GM12864 (cell line): Measurements from ENCODE around the gene GFER.
A peak's percentile ranks its signal among the peaks of the same experiment; 100 is the strongest.

Experiments
- DNase-seq: peaks from one replicate; pipeline ENCODE4 v3.0.0-alpha.2; 2011; ENCODE audit warnings: low read depth
- H3K4me3 ChIP-seq: 2 replicates; pipeline ENCODE4 v1.5.1; 2011; ENCODE audit warnings: mild to moderate bottlenecking, low read depth, low read length, control low read depth
- TF ChIP-seq, protein P1 (sequence below): IDR thresholded peaks from 2 replicates; pipeline ENCODE4 v1.5.1; 2011; ENCODE audit warnings: low read depth, mild to moderate bottlenecking, moderate library complexity, low read length, control low read depth, inconsistent platforms; ENCODE audit errors: missing control alignments

Gene GFER

DNA sequence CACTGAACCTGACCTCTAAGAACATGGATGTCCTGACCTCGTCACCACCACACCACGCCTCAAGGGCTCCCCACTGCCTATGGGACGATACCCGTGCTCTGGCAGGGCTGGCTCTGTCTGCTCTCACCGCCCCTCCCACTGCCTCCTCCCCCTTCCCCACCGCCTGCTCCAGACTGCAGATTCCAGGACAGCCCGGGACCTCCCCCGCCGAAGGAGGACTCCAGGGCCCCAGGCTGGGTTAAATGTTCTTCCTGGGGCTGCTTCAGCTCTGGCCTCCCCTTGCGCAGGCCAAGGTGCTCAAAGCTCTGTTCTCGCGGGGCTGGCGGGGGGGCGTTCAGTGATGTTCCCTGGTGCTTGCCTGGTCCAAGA lies 38.7 kb downstream of the GFER start:
- peak overlapping the region; percentile 30 for H3K4me3 ChIP-seq
- no peak for DNase-seq
- TF ChIP-seq, protein P1, sequence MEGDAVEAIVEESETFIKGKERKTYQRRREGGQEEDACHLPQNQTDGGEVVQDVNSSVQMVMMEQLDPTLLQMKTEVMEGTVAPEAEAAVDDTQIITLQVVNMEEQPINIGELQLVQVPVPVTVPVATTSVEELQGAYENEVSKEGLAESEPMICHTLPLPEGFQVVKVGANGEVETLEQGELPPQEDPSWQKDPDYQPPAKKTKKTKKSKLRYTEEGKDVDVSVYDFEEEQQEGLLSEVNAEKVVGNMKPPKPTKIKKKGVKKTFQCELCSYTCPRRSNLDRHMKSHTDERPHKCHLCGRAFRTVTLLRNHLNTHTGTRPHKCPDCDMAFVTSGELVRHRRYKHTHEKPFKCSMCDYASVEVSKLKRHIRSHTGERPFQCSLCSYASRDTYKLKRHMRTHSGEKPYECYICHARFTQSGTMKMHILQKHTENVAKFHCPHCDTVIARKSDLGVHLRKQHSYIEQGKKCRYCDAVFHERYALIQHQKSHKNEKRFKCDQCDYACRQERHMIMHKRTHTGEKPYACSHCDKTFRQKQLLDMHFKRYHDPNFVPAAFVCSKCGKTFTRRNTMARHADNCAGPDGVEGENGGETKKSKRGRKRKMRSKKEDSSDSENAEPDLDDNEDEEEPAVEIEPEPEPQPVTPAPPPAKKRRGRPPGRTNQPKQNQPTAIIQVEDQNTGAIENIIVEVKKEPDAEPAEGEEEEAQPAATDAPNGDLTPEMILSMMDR: no peak

DNA sequence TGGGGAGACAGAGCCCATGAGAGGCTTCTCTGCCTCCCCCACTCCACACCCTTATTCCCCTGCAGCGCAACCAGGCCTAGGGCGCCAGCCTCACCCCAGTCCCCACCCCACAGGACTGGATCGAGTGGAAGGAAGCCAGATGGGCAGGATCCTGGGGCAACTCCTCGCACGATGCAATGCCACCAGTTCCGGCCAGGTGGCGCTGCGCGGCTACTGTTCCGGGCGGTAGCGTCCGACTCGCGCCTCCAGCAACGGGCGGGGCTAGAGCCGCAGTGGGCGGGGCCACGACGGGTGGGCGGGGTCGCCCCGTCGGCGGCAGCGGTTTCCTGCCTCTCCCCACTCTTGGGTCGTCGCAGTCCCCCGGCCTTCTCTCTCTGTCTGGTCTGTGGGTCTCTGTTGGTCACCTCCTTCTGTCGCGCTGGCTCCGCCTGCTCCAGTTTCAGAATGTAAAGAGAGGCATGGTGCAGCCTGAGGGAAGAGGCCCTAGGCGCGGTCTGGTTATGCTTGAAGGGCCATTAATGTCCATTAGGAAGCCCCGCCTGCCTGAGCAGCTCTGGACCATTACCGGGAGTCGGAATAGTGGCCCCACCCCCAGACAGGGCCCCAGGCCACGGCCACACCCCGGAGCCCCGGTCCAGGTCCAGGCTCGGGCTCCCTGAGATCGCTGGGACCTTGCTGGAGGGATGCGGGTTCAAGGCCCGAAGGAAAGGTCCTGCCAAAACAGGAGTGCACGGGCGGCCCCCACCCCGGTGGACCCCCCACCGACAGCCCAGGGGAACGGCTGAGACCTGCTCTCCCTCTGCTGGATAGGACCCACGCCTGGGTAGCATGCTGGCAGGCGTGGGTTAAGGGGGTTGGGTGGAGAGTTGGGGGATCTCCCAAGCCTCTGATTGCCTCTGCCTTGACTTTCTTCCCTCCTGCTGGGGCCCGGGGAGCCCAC lies 39.4 kb downstream of the GFER start:
- DNase-seq: peak; percentile 45
- TF ChIP-seq, protein P1: peak; percentile 97
- peak overlapping the region; percentile 30 for H3K4me3 ChIP-seq

DNA sequence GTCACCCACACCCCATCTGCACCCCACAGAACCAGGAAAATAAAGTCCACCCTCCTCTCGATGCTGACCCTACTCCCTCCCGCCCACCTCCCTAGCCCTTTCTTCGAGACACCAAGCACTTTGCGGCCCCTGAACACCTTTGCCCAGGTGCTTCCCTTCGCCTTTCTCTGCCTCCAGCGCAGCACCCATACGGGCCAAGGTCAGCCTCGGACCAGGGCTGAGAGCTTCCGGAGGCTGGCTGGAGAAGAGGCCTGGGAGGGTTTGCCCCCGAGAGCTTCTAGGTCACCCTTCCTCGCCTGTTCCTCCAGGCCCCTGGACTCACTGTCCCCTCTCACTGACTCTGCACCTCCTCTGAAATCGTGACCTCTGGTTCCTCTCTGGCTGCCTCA lies 40.0 kb downstream of the GFER start:
- no peak overlapping the region for H3K4me3 ChIP-seq
- no peak for DNase-seq

DNA sequence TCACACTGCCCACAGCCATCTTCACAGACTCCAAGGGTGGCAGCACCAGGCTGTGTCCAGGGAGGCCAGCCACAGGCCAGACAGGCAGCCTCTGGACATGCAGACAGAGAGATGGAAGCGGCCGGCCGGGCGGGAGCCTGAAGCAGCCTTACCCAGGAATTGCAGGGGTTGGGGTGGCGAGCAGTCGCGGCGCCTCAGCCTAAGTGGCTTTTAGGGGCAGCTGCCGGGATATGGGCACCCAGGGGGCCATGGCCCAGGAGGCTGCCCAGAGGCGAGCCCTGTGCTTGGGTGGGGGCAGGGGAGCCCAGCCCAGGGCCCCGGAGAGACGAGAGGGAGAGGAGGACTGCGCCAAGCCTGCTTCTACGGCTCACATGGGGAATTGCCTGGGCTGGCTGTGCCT lies 41.3 kb downstream of the GFER start:
- no peak overlapping the region for H3K4me3 ChIP-seq
- no peak for DNase-seq
- TF ChIP-seq, protein P1: no peak

More for the DNA sequence above, 40.0 kb downstream of the GFER start:
- TF ChIP-seq, protein P1: no peak

DNA sequence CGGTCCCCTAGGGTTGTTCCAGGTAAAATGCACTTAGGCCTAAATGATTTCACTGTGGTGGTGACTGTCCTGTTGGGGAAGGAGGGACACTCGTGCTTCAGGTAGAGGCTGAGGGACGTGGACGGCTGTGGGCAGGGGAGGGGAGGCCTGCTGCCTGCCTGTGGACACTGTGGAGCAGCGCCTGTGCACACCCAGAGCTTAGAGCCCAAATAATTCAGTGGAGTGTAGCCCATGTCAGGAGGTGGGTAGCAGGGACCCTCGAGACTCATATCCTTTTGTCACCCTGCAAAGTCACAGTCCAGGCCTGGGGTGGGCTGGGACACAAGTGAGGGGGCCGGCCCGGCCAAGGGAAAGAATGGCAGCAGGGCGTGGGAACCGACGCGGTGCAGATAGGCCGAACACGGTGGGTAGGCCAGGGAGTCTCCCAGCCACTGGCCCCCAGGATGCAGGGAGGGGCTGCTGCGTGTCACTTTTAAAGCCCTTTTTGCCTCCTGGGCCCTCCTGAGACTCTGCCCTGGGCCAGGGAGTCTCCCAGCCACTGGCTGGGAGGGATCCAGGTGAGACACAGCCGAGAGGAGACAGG lies 42.0 kb downstream of the GFER start:
- H3K4me3 ChIP-seq: no peak overlapping the region
- DNase-seq: no peak
- TF ChIP-seq, protein P1: no peak

DNA sequence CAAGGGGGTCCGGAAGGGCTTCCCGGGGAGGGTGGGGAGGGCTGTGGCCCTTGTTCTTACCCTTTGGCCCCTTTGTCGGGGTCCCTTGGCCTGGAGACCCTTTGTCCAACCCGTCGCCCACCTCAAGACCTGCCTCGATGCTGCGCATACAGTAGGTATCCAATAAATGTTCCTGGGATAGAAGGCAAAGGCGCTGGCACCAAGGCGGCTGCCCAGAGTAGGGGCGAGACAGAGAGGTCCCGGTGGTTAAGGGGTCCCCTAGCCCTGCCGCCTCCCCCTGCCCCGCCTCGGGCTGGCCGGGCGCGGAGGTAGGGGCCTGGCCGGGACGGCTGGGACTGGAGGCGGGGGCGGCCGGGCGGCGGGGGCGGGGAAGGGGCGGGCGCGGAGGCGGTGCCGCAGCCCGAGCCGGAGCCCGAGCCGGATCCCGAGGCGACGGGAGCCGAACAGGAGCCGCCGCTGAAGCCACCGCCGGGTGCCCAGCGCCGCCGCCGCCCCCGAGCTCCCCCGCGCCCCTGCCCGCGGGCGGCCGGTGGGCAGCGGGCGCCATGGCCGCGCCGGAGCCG lies 42.5 kb downstream of the GFER start, which contains the start of gene NHERF2:
TSS of gene NHERF2 (plus strand) at position 442 of the 563 bp plus-strand sequence. CDS start at position 546, 104 bp downstream.
- H3K4me3 ChIP-seq: no peak within 1 kb of the TSS
- TF ChIP-seq, protein P1: no peak
- no peak for DNase-seq
